Dedifferentiated amniotic fluid mesenchymal stem cell (primary cell): ENCODE results near the gene VPS72.

Source experiments
- DNase-seq: peaks from one replicate; pipeline ENCODE4 v3.0.0-alpha.2; 2016; ENCODE audit errors: extremely low spot score

Gene VPS72

DNA sequence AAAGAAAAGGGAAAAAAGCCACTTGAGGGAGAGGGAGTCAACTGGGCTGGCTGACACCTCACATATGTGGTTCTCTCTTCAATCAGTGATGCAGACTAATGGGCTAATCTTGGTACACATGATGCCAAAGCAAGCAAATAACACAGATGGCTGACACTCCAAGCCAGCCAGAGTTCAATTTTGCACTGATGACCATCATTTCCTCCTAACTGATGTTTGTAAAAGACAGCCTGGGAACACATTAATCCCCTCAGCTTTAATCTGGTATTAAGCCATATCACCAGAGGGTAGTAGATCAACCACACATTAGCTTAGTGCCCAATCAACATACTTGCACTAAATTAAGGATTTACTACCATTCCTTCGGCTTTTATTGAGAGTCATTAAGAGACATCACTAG, 2.8 kb downstream of the VPS72 start:
- no peak for DNase-seq

DNA sequence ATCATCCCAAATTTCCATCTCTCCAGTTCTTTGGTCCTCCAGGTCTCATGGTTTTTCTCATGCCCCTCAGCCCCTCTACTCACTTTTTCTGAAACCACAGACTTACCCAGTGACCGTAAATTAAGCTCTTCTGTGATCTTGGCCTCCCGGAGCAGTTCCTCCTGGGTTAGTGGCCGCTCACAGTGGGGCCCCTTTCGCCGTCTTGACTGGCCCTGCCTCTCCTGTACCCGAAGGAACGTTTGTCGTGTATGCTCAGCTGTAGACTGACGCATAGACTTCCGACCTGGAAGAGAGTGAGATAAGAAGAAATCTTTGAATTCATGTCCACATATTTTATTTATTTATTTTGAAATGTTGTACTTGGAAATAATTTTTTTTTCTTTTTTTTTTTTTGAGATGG, 5.8 kb downstream of the VPS72 start:
- no peak for DNase-seq

DNA sequence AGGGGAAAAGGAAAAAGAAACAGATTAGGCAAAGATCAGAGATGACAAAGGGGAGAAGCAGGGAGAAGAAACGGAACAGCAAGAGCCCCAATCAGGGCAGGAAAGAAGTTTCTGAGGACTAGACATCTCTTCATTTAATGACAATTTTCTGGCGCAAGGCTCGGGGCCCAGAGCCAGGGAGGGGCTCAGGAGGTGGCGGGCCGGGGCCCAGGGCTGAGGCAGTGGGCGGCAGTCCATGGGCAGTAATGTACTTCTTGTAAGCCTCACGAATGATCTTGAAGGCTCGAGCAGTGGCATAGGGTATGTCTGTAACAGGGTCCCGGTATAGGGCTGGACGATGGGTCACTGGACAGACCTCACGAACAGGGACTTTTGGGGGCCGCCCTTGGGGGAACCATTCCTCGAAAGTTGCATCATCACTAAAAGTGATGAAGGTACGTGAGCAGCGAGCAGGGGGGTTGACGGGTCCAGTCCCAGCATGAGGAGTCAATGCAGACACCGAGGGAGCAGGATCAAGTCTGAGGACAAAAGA, 13.4 kb downstream of the VPS72 start:
- no peak for DNase-seq

DNA sequence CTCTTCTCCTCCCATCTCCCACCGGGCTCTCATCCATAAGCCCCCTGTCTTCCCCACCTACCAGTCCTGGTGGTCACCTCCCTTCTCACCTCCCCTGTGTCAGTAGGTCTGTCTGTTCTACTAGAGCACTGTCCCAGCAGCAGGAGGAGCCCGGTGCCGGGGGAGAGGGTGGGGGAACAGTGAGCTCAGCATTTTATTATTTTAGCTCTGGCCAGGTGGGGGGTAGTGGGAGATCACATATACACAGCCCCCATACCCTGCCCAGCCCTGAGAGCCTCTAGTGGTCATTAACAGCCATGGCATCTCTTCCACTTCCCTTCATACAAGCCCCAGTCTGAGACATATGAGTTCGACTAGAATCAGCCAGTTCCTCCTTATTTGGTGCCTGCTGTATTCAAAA, 14.1 kb downstream of the VPS72 start, which contains the start of gene TMOD4:
Gene TMOD4 (minus strand): TSS at position 119 of the 400 bp plus-strand sequence. CDS start 1,106 bp downstream, outside the sequence.
- no peak for DNase-seq

DNA sequence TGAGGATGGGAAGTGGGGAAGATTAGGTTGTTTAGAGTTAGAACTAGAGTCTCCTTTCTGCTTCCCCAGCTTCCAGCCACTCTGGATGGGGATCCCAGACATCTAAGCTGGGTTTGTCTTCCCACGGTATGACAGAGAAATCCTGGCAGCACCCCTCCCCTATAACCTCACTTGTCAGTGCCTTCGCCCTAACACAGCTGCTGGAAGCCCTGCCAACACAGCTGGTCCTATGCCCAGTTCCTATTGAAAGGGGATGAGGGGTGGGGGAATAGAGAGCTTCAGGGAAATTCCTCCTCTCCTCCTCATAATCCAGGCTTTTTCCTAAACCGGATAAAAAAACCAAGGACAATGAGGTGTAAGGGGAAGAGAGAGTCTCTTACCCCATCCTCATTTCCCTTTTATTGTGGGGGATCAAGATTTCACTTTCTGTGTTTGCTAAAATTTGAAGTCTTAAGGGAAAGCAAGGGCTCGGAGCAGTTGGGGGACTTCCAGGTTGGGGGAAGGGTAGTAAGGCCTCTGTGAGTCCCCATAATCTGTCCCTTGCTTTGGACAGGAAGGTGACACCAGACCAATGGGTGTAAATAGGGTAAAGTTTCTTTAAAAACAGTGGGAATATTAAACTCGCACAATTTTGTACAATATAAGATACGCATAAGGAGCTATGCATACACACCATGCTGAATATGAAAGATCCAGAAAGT, 14.8 kb downstream of the VPS72 start:
- DNase-seq: no peak

DNA sequence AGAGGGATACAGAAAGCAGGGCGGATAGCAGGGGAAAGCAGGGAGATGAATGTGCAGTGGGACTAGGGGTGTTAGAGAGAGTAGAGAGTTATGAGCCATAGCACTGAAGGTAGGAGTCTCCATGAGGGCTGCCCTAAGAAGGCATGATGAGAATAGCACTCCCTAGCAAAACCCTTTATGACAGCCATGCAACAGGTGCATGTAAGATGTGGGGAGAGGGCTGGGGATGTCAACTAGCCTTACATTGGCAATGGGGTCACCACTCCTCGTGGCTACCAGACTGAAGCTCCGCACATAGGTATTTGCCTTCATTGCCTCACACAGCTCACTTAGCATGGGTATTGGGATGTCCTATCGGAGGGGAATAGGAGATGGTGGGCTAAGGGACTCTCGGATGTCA, 18.8 kb downstream of the VPS72 start:
- DNase-seq: no peak

DNA sequence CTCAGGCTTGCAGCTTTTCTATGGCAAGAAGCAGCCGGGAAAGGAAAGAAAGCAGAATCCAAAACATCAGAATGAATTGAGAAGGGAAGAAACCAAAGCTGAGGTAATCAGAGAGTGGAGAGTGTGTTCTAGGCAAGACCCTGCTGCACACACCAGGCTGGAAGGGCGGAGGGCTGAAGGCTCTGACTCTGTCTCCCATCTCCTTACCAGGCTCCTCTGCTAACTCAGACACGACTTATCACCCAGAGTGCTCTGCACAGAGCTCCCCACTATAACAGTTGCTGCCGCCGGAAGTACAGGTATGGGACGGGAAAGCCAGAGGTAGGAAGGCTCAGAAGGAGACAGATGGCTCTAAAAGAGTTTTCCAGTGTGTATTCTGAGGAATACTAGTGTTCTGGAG, 22.9 kb downstream of the VPS72 start:
- DNase-seq: no peak

DNA sequence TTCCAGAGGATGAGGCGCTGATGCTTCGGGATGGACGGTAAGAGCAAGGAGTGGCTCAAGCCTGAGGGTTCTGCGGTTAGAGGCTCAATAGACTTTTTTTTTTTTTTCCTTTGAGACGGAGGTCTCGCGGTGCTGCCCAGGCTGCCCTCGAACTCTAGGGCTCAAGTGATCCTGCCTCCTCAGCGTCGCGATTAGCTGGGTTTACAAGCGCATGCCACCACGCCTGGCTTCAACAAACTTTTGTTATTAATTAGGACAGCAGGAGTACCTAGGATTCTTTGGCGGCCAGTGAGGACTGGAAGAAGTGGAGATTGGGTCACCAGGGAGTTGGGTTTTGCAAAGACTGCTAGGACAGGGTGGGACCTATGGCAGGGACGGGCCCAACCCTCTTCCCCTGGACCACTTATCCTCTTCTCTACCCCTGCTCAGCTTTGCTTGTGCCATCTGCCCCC, 23.5 kb downstream of the VPS72 start:
- peak; percentile 44 for DNase-seq

DNA sequence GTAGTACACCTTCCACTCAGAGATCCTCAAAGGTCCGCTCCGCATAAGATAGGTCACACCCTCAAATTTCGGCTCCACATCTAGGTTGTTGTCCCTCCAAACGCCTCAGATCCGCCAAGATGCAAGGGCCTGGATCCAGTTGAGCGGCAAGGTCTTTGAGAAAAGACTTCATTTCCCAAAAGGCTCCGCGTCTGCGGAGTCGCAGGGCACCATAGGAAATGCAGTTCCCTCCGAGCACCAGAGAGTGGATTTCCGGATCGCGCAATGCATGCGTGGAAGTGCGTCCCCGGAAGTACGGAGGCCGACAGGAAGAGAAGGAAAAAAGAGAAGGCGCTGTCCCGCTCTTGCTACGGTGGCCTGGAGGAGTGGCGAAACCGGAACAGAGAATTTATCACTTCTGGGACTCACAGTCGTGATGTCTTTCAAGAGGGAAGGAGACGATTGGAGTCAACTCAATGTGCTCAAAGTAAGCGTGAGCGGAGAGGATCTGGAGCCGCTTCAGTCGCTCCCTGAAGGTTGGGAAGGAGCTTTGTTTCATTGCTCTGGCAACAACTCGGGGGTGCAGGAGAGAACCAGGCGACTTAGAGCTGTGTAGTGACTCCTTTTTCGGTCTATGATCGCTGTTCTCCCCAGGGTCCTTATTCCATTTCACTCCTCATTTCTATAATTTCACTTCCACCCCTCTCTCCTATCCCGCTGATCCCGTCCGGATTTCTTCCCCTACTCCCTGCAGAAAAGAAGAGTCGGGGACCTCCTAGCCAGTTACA, 24.1 kb downstream of the VPS72 start, which contains the start of the genes LYSMD1 and SCNM1:
Gene LYSMD1 (minus strand): TSS at position 165 of the 767 bp plus-strand sequence. CDS start 644 bp downstream, outside the sequence.
Gene SCNM1 (plus strand): TSS at position 407 of the 767 bp plus-strand sequence. CDS start 9 bp downstream, at position 416.
- peak; percentile 99 for DNase-seq

DNA sequence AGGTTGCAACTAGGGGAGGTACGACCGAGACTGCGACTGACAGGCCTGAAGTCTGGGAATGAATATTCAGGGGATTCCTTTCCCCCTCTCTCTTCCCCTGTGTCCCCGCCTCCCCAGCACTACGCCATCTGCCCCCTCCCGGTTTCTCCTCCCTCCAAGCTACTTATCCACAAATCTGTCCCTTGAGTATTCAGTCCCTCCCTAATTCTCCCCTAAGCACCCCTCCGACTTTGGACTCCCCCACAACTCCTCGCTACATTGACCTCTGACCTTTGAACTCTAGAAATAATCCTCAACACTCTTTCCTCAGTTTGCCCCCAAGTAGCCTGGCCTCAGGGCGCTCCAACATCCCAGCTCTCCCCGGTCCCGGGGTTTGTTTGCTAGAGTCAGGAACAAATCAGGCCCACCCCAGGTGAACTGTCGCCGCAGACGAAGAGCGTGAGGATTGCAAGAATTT, 24.7 kb downstream of the VPS72 start:
- DNase-seq: no peak

DNA sequence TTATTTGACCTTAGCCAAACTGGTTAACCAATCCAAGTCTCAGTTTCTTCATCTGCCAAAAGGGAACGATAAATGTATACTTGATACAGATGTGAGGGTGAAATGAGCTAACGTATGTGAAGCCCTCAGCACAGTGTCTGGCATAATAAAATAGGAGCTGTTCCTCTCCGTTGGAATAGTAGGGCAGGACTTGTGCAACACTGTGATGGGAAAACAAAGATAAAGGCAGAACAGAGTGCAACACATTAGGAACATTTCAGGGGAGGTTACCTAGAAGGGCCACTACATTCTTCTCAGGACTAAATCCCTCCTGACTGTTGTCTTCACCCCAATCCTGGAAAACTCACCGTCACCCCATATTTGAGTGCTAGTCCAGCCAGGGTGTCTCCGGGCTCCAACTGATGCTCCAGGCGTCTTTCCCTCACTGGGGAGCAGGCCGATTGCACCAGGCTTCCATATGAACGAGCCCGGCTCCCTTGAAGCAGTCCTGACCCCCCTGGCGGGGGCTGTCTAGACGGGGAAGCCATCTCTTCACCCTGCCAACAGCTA, 25.2 kb downstream of the VPS72 start:
- DNase-seq: peak; percentile 26

DNA sequence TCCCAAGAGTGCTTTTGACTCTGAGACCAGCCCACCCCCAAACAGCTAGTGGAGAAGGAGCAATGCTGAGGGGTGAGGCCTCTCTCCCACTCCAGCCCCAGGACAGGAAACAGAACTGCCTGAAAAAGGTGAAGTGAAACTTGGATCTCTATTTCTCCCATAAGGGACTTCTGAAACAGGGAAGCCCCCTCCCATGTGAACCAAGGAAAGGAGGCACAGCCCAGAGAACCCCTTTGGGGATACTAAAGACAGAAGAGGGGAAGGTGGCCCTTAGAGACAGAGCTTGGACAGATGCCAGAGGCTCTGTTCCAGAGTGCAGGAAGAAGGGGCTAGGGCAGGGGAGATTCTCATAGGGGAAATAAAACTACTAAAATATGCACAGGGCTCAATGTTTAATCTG, 30.6 kb downstream of the VPS72 start:
- DNase-seq: no peak

DNA sequence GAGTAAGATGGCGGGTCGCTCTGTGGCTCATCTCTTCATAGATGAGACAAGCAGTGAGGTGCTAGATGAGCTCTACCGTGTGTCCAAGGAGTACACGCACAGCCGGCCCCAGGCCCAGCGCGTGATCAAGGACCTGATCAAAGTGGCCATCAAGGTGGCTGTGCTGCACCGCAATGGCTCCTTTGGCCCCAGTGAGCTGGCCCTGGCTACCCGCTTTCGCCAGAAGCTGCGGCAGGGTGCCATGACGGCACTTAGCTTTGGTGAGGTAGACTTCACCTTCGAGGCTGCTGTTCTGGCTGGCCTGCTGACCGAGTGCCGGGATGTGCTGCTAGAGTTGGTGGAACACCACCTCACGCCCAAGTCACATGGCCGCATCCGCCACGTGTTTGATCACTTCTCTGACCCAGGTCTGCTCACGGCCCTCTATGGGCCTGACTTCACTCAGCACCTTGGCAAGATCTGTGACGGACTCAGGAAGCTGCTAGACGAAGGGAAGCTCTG, 31.2 kb downstream of the VPS72 start:
- DNase-seq: no peak

DNA sequence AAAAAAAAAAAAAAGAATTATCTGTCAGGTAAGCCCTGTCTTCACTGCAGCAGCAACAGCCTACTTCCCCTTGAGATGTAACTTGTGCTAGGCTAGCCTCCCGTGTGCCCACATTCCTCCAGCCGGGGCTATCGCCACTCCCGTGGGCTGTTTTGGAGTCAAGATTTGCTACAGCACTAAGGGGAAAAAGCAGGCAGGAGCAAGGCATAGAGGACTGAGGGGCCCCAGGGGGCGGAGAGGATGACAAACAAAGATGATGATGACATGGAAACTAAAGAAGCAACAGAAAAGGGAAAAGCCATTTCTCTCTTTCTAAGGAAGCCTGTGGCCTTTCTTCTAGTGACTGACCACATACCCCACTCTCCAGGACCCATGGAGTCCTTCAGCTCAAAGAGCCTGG, 31.7 kb downstream of the VPS72 start:
- DNase-seq: no peak

DNA sequence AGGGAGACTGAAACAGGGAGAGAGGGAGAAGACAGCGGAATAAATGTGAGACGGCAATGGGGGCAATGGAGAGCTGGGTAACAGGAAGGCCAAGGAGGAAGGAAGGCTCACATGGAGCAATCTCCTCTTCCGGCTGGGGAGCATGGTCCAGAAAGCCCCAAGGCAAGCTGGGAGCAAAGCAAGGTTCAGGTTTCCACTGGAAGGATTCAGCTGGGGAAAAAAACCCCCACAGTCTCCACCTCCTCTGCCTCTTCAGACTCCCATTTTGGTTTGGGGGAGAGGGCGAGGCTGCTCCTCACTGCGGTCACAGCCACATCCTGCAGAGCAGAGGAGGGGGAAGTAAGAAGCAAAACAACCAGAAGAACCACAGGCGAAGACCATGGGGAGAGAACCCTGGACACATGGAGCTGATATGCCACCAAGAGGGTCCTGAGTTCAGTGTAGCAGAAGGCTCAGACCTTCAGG, 32.9 kb downstream of the VPS72 start:
- DNase-seq: no peak

DNA sequence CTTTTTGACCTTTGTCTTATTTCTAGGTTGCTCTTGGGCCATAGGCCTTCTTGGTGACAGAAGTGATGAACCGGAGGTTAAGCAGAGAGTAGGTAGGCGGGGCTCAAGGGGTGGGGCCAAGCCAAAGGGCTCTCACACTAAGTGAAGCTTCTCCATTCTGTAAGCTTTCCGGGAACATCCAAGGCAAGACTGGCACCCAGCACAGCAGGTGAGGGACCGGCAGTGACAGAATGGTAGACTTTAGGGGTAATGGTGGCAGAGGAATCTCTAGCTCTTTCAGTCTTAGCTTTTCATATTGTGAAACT, 33.5 kb downstream of the VPS72 start, which contains the start of gene TNFAIP8L2:
Gene TNFAIP8L2 (plus strand): TSS at position 135 of the 305 bp plus-strand sequence. CDS start 2,049 bp downstream, outside the sequence.
- no peak for DNase-seq

DNA sequence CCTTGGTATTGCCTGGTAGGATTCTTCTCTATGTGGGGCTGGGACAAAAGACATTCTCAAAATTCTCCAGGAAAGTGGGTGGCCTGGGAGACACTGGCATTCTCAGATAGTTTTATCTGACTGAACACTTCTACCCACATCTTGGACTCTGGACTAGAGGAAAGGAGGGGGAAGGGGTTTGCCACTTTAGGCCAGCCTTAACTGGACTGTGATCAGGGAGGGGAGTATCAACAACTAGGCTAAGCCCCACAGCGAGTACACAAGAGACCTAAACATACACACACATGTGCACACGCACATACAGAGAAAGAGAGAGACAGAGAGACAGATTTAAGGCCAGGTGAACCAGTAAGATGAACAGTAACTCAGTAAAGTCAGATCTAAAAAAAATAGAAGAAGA, 42.3 kb downstream of the VPS72 start:
- DNase-seq: no peak

DNA sequence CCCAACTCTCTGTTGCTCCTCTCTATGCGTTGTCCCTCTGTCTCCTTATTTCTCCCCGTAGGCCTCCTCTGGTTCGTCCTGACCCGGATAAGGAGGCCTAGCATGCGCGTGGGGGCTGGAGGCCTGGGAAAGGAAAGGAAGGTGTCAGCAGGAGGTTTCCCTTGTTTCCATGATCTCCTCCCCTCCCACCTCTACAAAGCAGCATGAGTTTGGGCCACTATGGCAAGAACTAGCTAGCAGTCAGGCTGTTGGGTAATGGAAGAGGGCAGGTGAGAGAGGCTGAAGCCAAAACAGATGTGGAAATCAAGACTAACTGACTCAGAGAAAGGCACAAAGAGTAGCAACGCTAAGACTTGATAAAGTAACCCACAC, 42.9 kb downstream of the VPS72 start:
- DNase-seq: no peak

DNA sequence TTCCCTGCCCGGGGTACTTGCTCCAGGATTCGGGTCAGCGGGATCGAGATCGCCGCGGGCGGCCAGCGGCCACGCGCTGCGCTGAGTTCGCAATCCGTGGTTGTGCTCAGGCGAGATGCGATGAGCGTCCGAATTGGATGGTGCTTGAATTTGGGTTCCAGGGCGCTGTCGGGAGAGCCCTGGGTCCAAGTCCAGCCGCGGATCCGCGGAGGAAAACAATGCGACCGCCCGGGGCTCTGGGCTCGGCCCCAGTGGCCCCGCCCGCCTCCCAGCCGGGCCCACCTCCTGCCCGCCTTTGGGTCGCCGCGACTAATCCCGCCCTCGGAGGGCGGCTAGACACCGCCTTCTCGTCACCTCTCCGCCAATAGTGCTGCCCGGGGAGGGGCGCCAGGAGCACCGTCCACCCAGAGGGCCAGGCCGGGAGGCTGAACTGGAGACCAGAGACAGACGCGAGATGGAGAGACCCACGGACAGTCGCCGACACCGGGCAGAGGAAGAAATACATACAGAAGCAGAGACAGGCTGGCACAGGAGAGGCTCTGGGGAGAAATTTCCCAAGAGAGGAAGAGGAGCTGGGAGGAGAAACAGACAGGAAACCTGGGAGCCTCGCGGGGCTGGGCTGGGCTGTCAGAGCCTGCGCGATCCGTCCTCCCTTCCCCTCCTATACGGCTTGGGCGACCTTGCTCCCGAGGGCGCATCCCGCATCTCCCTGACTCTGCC, 43.4 kb downstream of the VPS72 start, which contains the start of gene SEMA6C:
Gene SEMA6C (minus strand): TSS at position 220 of the 720 bp plus-strand sequence. CDS start 4,010 bp downstream, outside the sequence.
- DNase-seq: peak; percentile 80

DNA sequence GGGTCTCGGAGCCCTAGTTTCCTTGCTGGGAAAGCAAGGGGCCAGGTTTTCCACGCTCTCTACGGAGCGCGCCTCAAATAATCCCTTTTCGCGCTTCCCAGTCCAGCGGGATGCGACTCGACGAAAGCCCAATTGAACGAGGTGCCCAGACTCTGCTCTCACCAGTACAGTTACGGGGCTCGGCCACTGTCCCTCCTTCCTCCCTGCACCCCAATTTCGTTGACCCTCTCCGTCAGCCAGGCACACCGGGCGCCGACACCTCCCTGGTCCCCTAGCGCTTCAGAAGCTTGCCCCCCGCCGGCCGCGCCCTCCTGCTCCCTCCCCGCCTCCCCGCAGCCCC, 44.0 kb downstream of the VPS72 start:
- no peak for DNase-seq
